ENCODE measurements around the gene SEMA5A.

SEMA5A gene

DNA sequence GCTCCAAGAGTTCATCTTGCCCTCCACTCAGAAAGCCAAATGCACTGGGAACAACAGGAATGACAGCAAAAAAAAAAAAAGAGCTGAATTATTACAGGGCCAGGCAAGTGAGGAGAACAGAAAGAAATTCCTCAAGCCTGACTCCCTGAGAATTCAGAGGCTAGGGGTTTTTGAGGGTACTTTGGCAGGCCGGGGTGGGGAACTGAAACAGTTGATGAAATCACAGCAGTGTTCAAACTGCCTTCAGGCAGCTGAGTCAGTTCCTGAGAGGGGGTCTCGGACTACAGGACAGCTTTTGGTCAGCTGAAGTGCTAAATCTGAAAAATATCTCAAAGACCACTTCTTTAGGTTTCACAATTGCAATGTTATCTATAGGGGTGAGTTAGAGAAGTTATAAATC lies 419.4 kb downstream of the SEMA5A start:
- Histone ChIP-seq H3K4me2 (ENCODE audit: low read depth, low read length) (no peak overlapping the region), H3F3A (ENCODE audit: insufficient read depth, low read length) (no peaks in the 10 kb centered on the region), H3K4me1 (ENCODE audit: low read length) (no peaks in the 10 kb centered on the region), H3K4me3 (ENCODE audit: low read length) (no peak overlapping the region), H3K9ac (ENCODE audit: low read length) (no peak overlapping the region), H2AFZ (ENCODE audit: low read length) (no peak overlapping the region), H3K79me2 (ENCODE audit: low read length) (no peaks in the 10 kb centered on the region), H3K27ac (ENCODE audit: low read length) (no peak overlapping the region), H3K36me3 (replicated peaks; ENCODE audit: insufficient read depth, low read length) (no peaks in the 10 kb centered on the region), H3K9me3 (replicated peaks; ENCODE audit: insufficient read depth, low read length) (no peaks in the 10 kb centered on the region), H4K20me1 (ENCODE audit: insufficient read depth, low read length) (no peaks in the 10 kb centered on the region), H3K9me2 (replicated peaks; ENCODE audit: insufficient read depth, low read length) (no peaks in the 10 kb centered on the region), H3K27me3 (replicated peaks; ENCODE audit: insufficient read depth, low read length) (no peaks in the 10 kb centered on the region)
- no peak for DNase-seq
- TF ChIP-seq, protein P1, sequence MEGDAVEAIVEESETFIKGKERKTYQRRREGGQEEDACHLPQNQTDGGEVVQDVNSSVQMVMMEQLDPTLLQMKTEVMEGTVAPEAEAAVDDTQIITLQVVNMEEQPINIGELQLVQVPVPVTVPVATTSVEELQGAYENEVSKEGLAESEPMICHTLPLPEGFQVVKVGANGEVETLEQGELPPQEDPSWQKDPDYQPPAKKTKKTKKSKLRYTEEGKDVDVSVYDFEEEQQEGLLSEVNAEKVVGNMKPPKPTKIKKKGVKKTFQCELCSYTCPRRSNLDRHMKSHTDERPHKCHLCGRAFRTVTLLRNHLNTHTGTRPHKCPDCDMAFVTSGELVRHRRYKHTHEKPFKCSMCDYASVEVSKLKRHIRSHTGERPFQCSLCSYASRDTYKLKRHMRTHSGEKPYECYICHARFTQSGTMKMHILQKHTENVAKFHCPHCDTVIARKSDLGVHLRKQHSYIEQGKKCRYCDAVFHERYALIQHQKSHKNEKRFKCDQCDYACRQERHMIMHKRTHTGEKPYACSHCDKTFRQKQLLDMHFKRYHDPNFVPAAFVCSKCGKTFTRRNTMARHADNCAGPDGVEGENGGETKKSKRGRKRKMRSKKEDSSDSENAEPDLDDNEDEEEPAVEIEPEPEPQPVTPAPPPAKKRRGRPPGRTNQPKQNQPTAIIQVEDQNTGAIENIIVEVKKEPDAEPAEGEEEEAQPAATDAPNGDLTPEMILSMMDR (IDR thresholded peaks at IDR 0.05; ENCODE audit: low read length): no peak
- TF ChIP-seq EZH2 (optimal IDR thresholded peaks at IDR 0.05; ENCODE audit: low read depth, low read length): no peak
- no peak for TF ChIP-seq EZH2phosphoT487 (IDR thresholded peaks at IDR 0.05; ENCODE audit: low read length)

DNA sequence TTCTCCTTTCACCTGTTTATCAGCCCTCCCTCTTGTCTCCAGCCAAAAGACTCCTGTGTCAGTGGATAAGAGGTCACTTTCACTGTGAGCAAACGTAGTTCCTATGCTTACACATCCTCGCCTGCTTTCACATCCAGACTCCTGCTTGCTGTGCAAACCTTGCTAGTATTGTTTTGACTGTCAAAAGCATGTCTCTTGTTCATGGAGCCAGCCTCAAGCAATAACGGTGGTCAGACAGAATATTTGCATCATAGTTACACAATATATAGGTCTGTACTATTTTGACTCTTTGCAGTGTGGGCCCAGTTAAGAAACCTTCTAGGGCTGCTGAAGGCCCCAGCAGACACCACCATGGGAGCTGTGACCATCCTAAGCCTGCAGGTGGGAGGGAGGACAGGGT lies 420.0 kb downstream of the SEMA5A start:
- H3K4me3 ChIP-seq (ENCODE audit: low read length): no peak overlapping the region
- H2AFZ ChIP-seq (ENCODE audit: low read length): no peak overlapping the region
- H3K4me1 ChIP-seq (ENCODE audit: low read length): no peaks in the 10 kb centered on the region
- no peaks in the 10 kb centered on the region for H3F3A ChIP-seq (ENCODE audit: insufficient read depth, low read length)
- DNase-seq: no peak
- H4K20me1 ChIP-seq (ENCODE audit: insufficient read depth, low read length): no peaks in the 10 kb centered on the region
- no peaks in the 10 kb centered on the region for H3K9me3 ChIP-seq (replicated peaks; ENCODE audit: insufficient read depth, low read length)
- H3K79me2 ChIP-seq (ENCODE audit: low read length): no peaks in the 10 kb centered on the region
- no peaks in the 10 kb centered on the region for H3K36me3 ChIP-seq (replicated peaks; ENCODE audit: insufficient read depth, low read length)
- no peak overlapping the region for H3K9ac ChIP-seq (ENCODE audit: low read length)
- no peak overlapping the region for H3K4me2 ChIP-seq (ENCODE audit: low read depth, low read length)
- H3K27ac ChIP-seq (ENCODE audit: low read length): no peak overlapping the region
- TF ChIP-seq, protein P1 (IDR thresholded peaks at IDR 0.05; ENCODE audit: low read length): no peak
- TF ChIP-seq EZH2phosphoT487 (IDR thresholded peaks at IDR 0.05; ENCODE audit: low read length) (no peak), EZH2 (optimal IDR thresholded peaks at IDR 0.05; ENCODE audit: low read depth, low read length) (no peak)
- no peaks in the 10 kb centered on the region for H3K27me3 ChIP-seq (replicated peaks; ENCODE audit: insufficient read depth, low read length)
- H3K9me2 ChIP-seq (replicated peaks; ENCODE audit: insufficient read depth, low read length): no peaks in the 10 kb centered on the region

DNA sequence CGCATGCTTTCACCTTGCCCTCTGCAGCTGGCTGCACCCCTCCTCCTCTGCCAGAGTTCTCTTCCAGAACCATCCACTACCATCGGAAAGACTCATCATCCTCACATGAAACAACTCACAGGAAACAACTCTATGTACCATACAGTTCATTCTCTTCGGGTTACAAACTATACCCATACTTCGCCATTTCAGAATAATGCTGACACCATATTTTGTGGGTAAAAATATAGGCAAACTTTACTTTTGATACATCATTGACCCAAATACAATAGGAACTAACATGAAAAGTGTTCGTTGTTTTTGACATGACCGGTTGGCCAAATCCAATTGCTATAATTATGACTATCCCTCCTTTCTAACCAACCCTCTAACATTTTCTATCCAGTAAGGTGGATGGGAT lies 421.0 kb downstream of the SEMA5A start:
- Histone ChIP-seq H3K9ac (ENCODE audit: low read length) (no peak overlapping the region), H2AFZ (ENCODE audit: low read length) (no peak overlapping the region), H4K20me1 (ENCODE audit: insufficient read depth, low read length) (no peaks in the 10 kb centered on the region), H3K36me3 (replicated peaks; ENCODE audit: insufficient read depth, low read length) (no peaks in the 10 kb centered on the region), H3K4me1 (ENCODE audit: low read length) (no peaks in the 10 kb centered on the region), H3K4me2 (ENCODE audit: low read depth, low read length) (no peak overlapping the region), H3F3A (ENCODE audit: insufficient read depth, low read length) (no peaks in the 10 kb centered on the region), H3K4me3 (ENCODE audit: low read length) (no peak overlapping the region), H3K9me2 (replicated peaks; ENCODE audit: insufficient read depth, low read length) (no peaks in the 10 kb centered on the region), H3K9me3 (replicated peaks; ENCODE audit: insufficient read depth, low read length) (no peaks in the 10 kb centered on the region), H3K79me2 (ENCODE audit: low read length) (no peaks in the 10 kb centered on the region), H3K27ac (ENCODE audit: low read length) (no peak overlapping the region), H3K27me3 (replicated peaks; ENCODE audit: insufficient read depth, low read length) (no peaks in the 10 kb centered on the region)
- DNase-seq: no peak
- no peak for TF ChIP-seq EZH2 (optimal IDR thresholded peaks at IDR 0.05; ENCODE audit: low read depth, low read length)
- TF ChIP-seq EZH2phosphoT487 (IDR thresholded peaks at IDR 0.05; ENCODE audit: low read length): no peak
- TF ChIP-seq, protein P1 (IDR thresholded peaks at IDR 0.05; ENCODE audit: low read length): no peak

Data from MM.1S (cell line).